GM18873 (cell line): ENCODE data around the gene MED16.

Experiments
- ATAC-seq: cut with Tn5 transposase; IDR thresholded peaks from one replicate; pipeline ENCODE4 v1.9.1; 2021; ENCODE audit warnings: mild to moderate bottlenecking, moderate library complexity, moderate number of reproducible peaks; ENCODE audit not compliant: unreplicated experiment, low FRiP score

The MED16 gene, protein sequence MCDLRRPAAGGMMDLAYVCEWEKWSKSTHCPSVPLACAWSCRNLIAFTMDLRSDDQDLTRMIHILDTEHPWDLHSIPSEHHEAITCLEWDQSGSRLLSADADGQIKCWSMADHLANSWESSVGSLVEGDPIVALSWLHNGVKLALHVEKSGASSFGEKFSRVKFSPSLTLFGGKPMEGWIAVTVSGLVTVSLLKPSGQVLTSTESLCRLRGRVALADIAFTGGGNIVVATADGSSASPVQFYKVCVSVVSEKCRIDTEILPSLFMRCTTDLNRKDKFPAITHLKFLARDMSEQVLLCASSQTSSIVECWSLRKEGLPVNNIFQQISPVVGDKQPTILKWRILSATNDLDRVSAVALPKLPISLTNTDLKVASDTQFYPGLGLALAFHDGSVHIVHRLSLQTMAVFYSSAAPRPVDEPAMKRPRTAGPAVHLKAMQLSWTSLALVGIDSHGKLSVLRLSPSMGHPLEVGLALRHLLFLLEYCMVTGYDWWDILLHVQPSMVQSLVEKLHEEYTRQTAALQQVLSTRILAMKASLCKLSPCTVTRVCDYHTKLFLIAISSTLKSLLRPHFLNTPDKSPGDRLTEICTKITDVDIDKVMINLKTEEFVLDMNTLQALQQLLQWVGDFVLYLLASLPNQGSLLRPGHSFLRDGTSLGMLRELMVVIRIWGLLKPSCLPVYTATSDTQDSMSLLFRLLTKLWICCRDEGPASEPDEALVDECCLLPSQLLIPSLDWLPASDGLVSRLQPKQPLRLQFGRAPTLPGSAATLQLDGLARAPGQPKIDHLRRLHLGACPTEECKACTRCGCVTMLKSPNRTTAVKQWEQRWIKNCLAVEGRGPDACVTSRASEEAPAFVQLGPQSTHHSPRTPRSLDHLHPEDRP

DNA sequence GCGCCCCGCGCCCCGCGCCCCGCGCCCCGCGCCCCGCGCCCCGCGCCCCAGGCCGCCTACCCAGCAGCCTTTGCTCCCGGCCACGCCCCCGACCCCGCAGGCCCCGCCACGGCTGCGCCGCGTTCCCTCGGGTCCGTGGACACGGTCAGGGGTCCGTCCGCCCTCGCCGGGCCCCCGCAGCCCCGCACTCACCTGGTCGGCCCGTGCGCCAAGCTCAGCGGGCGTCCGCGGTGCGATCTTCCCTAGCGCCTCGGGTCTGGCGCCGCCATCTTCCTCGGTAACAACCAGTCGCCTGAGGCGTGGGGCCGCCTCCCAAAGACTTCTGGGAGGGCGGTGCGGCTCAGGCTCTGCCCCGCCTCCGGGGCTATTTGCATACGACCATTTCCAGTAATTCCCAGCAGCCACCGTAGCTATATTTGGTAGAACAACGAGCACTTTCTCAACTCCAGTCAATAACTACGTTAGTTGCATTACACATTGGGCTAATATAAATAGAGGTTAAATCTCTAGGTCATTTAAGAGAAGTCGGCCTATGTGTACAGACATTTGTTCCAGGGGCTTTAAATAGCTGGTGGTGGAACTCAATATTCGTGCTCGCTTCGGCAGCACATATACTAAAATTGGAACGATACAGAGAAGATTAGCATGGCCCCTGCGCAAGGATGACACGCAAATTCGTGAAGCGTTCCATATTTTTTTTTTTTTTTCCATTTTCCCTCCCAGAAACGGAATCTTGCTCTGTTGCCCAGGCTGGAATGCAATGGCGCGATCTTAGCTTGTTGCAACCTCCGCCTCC is at the start of gene MED16, which contains the start of gene RNU6-9:
Gene MED16 (minus strand): TSS at position 294 of the 796 bp plus-strand sequence. CDS start 2,056 bp downstream, outside the sequence.
Gene RNU6-9 (plus strand): TSS at position 591 of the 796 bp plus-strand sequence.
- ATAC-seq = peak; percentile 64

DNA sequence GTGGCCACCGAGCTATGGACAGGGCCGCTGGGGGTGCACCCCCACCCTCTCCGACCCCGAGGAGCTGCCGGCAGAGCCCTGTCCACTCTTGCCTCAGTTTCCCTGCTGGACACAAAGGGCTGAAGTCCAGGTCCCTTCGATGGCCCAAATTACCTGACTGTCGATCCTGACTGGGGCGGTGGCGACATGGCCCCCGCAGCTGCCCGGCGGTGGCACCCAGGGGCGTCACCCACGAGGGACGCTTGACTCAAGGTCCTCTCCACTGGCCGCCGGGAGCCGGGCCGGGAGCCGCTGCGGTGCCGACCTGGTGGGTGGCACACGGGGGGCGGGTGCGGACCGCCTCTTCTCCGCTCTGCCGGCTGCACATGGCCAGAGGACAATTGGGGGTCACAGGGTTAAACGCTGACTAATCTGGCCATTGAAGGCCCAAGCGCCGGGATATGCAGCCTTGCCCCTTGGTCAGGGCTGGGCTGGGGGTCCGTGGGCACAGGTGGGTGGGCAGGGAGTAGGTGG is 49.2 kb upstream of the MED16 start:
- ATAC-seq = no peak

DNA sequence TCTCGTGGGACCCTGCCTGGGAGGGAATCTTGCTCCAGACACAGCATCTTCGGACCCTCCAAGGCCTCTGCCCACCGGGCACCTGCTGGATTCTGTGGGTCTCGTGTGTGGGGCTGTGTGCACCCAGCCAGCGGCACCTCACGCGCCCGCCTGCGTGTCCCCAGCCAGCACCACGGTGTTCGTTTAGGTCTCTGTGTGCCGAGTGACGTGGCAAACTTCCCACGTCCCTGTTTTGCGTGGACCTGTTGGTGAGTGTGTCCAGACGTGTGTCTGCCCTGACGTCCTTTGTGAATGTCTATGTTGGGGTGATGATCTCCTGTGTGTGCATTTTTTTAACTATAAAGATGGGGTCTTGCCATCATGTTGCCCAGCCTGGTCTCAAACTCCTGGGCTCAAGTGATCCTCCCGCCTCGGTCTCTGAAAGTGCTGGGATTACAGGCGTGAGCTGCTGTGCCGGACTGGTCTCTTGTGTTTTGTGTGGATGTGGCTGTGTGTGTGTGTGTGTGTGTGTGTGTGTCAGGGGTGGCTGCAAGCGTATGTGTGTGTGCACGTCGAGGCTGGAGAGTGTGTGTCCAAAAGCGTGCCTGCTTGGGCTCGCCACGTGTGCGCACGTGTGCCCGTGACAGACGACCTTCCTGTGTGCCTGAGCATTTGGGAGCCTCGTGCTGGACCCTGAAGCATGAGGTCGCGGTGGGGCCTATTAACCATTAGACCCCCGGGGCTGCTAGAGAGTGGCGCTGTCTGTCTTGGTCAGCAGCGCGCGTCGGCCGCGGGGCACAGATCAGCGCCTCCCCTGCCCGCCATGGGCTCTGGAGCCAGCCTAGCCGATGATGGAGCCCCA is 48.5 kb upstream of the MED16 start:
- ATAC-seq = no peak

DNA sequence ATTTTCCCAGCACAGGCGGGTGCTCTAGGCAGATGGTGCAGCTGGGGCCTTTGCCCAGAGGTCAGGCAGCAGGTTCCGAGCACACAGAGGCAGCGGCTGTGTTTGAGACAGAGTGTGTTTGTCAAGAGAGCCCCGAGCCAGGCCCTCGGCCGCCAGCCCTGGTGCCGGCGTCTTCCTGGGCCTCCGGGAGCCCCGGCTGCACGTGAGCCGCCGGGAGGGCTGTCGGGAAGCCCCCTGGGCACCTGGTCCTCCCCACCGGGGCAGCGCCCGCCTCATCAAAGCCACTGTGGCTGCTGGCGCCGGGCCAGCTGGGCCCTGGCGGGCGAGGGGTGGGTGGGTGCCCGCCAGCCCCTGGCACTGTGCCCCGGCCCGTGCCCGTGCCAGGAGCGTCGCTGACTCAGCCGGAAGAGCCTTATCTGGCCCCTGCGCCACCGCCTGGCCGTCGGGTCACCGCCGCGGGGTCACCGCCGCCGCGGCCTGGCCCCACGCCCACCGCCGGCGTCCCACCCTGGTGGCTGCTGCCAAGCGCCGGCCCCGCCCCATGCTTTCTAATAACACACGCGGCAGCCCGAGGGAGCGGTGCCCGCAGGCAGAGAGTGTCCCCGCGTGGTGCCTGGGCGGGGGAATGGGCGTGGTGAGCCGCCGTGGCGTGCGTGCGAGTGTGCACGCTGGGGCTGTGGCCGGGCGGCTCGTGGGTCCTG is 47.8 kb upstream of the MED16 start:
- ATAC-seq = no peak

DNA sequence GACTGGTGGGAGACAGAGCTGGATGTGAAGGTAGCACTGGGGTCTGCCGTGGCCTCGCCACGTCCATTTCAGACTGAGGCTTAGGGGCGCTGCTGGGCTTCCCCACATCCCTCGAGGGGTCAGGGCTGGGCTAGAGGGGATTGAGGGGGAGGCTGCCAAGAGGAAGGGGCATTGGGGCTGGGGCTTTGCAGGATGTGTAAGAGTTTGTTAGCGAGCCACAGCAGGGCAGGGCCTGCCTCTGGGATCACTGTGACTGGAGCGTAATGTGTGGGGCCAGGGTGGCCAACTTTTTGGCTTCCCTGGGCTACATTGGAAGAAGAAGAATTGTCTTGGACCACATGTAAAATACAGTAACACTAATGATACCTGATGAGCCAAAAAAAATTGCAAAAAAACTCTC is 46.9 kb upstream of the MED16 start:
- ATAC-seq = no peak

DNA sequence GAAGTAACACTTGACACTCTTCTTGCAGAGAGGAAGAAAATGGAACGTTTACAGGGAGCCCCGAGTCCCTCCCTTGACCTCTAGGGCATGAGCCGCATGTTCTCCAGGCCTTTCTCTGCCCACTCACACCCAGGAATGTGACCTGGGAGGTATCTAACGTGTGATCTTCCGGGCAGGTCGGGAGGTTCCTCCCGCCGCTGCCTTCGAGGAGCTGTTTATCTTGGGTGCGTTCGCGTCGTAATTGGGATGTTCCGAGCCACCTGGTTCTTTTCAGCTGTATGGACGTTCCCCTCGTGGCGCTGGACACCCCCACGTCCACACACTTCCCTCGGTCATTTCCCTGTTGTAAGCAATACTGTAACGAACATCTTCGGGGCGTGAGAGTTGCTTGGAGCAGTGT is 46.5 kb upstream of the MED16 start:
- no peak for ATAC-seq

DNA sequence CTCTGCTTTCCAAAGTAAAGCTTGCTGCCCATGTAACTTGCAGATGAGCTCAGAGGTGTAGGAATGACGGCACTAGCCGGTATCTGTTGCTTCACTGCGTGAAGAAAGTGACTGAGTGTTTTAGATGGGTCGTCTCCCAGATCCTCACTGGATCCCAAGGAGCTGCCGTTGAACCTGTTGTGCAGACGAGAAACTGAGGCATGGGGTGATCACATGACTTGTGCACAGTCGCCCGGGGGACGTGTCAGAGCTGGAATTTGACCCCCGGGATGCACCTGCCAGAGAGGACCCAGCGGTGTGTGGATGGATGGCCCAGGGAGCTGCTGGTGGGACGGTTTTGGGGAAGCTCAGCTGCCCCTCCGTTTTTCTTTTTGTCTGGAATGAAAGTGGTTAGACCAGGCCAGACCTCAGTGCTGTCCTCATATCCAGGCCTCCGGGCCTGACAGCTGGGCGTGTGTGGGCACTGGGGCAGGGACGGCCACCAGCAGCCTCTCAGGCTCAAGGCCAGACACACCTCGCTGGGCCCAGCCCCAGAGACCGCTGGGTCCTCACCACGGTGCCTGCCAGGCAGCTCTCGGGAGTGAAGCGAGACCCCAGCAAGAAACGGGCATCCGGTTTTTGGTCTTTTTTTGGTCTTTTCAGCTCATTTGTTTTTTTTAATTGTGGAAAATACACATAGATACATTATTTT is 45.4 kb upstream of the MED16 start:
- no peak for ATAC-seq

DNA sequence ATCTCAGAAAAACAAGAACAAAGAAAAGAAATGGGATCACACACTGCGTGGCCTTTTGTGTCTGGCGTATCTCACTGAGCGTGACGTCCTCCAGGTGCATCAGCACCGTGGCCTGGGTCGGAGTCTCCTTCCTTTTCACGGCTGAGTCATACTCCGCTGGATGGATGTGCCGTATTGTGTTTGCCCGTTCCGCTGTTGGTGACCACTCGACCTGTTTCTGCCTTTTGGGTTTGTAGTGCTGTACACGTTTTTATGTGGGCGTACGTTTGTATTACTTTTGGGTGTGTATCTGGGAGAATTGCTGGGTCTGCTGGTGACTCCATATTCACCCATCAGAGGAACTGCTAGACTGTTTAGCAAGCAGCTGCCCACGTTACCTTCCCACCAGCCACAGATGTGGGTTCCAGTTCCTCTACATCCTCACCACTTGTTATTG is 44.3 kb upstream of the MED16 start:
- no peak for ATAC-seq

DNA sequence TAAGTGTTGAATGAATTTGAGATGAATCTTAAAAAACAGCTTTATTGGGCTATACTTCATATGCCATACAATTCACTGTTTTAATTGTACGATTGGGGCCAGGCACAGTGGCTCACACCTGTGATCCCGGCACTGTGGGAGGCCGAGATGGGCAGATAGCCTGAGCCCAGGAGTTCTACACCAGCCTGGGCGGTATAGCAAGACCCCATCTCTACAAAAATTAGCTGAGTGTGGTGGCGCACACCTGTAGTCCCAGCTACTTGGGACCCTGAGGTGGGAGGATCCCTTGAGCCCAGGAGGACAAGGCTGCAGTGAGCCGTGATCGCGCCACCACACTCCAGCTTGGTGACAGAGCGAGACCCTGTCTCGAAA is 43.2 kb upstream of the MED16 start:
- ATAC-seq = no peak

DNA sequence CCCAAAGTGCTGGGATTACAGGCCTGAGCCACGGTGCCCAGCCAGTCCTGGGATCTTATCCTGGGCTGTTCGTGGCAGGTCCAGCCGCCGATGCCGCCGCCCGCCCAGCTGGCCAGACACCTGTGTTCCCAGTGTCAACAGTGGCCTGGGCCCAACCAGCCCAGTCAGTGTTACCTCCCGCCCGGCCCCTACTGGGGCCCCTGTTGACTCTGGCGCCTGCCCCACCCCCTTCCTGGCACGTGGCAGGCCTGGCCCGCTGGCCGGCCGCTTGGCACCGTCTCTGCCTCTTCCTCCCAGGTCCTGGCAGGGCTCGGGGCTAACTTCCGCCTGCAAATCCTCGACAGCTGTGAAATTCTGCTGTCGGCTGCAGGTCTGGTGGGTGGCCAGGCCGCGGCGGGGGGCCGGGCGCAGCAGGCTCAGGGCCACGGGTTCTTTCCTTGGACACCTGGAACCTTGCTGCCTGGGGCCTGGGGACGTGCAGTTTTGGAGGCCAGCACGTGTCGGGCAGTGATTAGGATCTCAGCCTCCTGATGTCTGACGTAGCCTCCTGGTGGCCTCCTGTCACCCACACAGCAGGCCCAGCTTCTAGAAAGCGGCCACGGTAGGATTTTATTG is 42.0 kb upstream of the MED16 start:
- ATAC-seq = no peak

DNA sequence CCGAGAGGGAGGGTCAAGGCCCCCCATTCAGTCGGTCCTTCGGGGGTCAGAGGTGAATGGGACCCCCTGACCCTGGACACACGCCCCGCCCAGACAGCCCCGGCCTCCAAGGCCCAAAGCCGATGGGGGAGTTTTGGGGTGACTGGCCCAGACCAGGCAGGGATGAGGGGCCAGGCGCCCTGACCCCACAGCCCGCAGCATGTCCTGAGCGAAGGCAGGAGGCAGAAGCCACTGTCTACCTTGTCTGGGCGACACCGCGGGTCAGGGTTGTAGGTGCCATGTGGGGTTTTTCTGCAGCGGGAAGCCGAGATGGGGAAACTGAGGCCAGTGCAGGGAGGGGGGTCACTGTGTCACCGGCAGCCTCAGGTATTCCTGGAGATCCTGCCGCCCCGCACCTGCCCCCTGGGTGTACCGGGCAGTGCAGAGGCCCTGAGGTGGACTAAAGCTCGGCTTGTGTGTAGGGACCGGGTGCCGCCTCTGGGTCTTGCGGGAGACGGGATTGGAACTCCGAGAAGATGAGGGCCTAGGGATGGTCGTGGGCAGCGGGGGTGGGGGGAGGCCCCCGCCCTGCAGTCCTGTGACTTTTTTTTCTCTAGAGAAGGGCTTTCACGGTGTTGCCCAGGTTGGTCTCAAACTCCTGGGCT is 41.3 kb upstream of the MED16 start:
- no peak for ATAC-seq

DNA sequence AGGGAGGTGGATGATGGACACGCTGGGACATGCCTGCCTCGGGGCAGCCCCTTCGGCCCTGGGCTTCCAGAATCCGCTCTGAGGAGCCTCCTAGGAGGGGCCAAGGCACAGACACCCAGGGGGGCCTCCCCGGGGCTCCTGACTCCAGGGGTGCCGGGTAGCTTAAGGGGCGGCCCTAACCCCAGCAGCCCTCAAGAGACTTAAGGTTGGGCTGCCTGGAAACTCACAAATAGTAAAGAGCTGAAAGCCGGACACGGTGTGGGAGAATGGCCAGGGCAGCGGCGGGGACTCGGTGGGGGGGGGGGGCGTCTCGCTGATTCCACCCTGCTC is 40.5 kb upstream of the MED16 start:
- ATAC-seq = no peak

DNA sequence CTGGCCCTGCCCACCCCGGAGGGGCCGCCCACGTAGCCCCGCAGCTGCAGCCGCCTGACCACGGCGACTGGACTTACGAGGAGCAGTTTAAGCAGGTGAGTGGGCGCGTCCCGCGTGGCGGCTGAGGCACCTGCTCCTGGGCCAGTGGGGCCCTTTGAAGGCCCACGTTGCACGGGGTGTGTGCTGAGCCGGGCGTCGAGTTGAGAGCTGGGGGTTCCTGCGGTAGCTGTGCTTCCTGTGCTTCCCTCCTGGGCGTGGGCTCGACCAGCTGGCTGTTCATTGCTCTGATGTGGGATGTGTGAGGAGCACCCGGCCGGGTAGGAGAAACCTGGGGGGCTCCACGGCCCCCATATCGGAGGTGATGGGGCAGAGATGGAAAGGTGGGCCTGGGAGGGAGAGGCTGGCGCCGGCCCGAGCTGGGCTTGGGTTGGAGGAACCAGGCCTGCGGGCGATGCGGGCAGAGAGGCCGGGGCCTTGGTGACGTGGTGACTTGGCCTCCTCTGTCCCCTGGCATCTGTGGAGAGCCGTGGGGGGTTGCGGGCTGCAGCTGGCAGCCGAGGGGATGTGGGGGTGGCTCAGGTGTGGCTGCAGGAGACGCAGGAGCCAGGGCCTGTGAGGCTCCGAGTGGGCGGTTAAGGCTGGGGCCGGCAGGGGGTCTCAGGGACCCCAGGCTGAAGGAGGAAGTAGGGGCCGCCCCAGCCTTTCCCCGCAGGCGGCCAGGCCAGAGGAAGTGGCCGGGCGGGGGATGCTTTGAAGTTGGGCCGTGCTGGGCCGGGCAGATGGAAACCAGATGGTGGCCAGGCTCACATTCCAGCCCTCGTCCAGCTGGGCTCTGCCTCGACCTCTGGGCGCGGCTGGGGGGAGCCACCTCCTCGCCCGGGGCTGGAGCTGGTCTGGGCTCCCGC is 39.9 kb upstream of the MED16 start:
- ATAC-seq = no peak

DNA sequence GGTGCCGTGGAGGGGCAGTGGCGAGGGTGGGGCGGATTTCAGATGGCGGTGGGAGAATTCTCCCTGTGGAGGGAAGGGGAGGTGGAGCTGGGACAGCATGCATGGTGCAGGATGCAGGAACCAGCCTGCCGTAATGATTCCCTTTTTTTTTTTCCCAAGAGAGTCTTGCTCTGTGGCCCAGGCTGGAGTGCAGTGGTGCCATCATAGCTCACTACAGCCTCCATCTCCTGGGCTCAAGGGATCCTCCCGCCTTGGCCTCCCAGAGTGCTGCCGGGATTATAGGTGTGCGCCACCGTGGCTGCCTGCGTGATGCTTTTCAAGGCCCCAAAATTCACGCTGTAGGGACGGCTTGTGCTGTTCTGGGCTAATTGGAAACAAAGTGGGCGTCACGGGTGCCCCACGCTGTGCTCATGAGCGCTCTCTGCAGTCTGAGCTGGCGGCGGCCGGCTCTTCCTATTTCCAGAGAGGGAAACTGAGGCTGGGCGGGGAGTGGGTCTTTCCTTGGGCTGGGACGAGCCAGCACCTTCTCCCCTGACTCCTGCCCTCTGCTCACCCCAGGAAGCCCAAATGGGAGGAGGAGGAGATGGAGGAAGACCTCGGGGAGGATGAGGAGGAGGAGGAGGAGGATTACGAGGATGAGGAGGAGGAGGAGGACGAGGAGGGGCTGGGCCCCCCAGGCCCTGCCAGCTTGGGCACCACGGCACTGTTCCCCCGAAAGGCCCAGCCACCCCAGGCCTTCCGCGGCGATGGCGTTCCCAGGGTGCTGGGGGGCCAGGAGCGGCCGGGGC is 39.1 kb upstream of the MED16 start:
- no peak for ATAC-seq

DNA sequence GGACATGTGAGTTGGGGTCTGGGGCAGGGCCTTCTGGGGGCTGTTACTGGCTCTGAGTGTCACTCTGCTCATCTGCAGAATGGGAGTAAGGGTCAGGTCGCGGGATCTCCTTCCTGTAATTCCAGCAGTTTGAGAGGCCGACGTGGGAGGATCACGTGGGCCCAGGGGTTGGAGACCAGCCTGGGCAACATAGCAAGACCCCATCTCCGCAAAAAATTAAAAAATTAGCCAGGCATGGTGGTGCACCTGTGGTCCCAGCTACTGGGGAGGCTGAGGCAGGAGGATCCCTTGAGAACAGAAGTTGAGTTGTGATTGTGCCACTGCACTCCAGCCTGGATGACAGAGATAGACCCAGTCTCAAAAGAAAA is 36.9 kb upstream of the MED16 start:
- ATAC-seq = no peak
